Measurements from ENCODE around the gene DGCR6L.
"Not testable (repeated sequence)": the region's sequence is repeated elsewhere in the genome, so short reads cannot be mapped to it uniquely, and the experiment has no call there.

DGCR6L gene

GRCh38 chr22:20308806-20309650 is 10.8 kb downstream of the DGCR6L start:
- not testable (repeated sequence) for DNase-seq

GRCh38 chr22:20307448-20308447 is 12.1 kb downstream of the DGCR6L start:
- not testable (repeated sequence) for DNase-seq

- DNase-seq = not testable (repeated sequence)
These were observed 13.0 kb downstream of the DGCR6L start for GRCh38 chr22:20306646-20307447.

- no peak for DNase-seq
These were observed 13.8 kb downstream of the DGCR6L start for GRCh38 chr22:20305894-20306645.

- not testable (repeated sequence) for DNase-seq
These were observed 14.5 kb downstream of the DGCR6L start for GRCh38 chr22:20305230-20305893.

- no peak for DNase-seq
These were observed 15.2 kb downstream of the DGCR6L start for GRCh38 chr22:20304646-20305045.

- DNase-seq = not testable (repeated sequence)
These were observed 16.7 kb downstream of the DGCR6L start for GRCh38 chr22:20303229-20303534.

- no peak for DNase-seq
These were observed 17.2 kb downstream of the DGCR6L start for GRCh38 chr22:20302438-20303228.

GRCh38 chr22:20299746-20300136 is 20.1 kb downstream of the DGCR6L start:
- DNase-seq = no peak

GRCh38 chr22:20298803-20299745 is 20.8 kb downstream of the DGCR6L start:
- DNase-seq = peak; percentile 51

- no peak for DNase-seq
These were observed 21.6 kb downstream of the DGCR6L start for GRCh38 chr22:20298110-20298802.

GRCh38 chr22:20297414-20298109 is 22.3 kb downstream of the DGCR6L start:
- no peak for DNase-seq

GRCh38 chr22:20296598-20296997 is 23.3 kb downstream of the DGCR6L start:
- DNase-seq = no peak

GRCh38 chr22:20295262-20296064 is 24.4 kb downstream of the DGCR6L start:
- DNase-seq = no peak

GRCh38 chr22:20292673-20293232 is 27.1 kb downstream of the DGCR6L start:
- no peak for DNase-seq

GRCh38 chr22:20292108-20292507 is 27.8 kb downstream of the DGCR6L start:
- no peak for DNase-seq

GRCh38 chr22:20291604-20292063 is 28.2 kb downstream of the DGCR6L start:
- no peak for DNase-seq

All from HCEC 1CT (cell line).